ENCODE data around the gene CCDC85C. TPM values are rescaled to one million over a fixed set of nuclear protein-coding genes. Genes with fewer than 3 reads are reported as not detected.

CCDC85C gene
- total RNA-seq, 1 experiment from 2014 or later, result 36.4 TPM

DNA sequence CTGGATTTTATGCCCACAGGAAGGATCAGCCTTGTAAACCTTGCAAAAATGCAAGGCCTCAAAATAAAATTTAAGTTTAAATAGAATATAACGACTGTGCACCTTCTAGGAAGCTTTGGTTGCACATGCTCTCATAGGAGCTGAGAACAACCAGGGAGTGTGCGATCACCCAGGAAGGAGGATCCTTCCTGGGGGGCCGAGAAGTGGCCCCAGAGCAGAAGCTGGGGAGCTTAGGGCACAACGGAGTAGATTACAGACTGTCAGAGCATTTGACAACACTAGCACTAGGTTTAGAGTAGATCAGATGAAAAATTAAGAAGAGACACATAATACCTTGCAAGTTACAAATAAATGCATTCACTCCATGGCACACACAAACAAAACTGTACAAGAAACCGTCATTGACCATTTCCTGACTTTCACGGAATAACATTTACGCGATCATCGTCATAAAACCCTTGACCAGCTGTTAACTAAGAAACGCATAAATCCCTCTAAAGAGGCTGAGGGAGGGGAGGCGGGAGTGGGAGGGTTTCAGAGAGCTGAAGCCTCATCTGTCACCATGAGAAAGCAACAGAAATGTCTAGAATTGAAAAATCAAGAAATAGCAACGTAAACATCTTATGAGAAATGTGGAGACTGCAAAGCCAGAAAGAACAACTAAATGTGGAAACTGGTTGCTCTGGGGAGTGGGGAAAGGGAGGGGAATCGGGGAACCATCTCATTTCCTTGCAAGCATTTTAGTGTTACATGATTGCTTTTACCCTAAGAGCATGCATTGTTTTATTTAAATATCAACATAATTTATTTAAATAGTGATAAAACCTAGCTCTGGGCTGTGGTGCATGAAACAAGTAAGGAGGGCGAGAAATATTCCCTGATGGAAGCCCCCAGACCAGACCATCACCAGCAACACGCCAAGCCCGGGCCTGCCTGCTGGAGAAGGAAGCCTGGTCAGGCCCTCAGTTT is 13.1 kb upstream of the CCDC85C start:
- DNase-seq (no peak), ATAC-seq (no peak)
- Histone ChIP-seq H3K79me2 (ENCODE audit: low read length) (no peaks in the 10 kb centered on the region), H3K9me2 (replicated peaks; ENCODE audit: low read length) (no peaks in the 10 kb centered on the region), H3K9ac (ENCODE audit: low read length) (no peak overlapping the region), H3K36me3 (ENCODE audit: low read depth, low read length) (no peaks in the 10 kb centered on the region), H4K20me1 (ENCODE audit: low read length) (no peaks in the 10 kb centered on the region), H3K27ac (ENCODE audit: low read length) (no peak overlapping the region), H3F3A (ENCODE audit: low read length, unreplicated experiment) (no peaks in the 10 kb centered on the region), H3K4me2 (ENCODE audit: low read length) (no peak overlapping the region), H2AFZ (ENCODE audit: low read length) (no peak overlapping the region), H3K27me3 (ENCODE audit: low read length) (no peaks in the 10 kb centered on the region), H3K9me3 (ENCODE audit: low read length) (no peaks in the 10 kb centered on the region), H3K4me1 (ENCODE audit: insufficient read depth, low read length) (peaks cover under 1% of the 10 kb centered on the region; the same call in 1 of the 2 replicates), H3K4me3 (ENCODE audit: low read length) (no peak overlapping the region)
- ChIA-PET CTCF (no interaction called here), POLR2A (ENCODE audit: unreplicated experiment) (no interaction called here)
- intact Hi-C loops (cut with micrococcal nuclease), result no loop called here
- no TSS peak for BruUV-seq (replicated peaks)
- TF ChIP-seq EZH2 (IDR thresholded peaks at IDR 0.05; ENCODE audit: low read length, unreplicated experiment), result no peak
- no peak for TF ChIP-seq EZH2phosphoT487 (IDR thresholded peaks at IDR 0.05; ENCODE audit: borderline replicate concordance, low read length)
- TF ChIP-seq CTCF (conservative IDR thresholded peaks at IDR 0.05; ENCODE audit: low read depth, low read length), result no peak

GRCh38 chr14:99615497-99616157 is 11.6 kb upstream of the CCDC85C start:
- no peaks in the 10 kb centered on the region for H3K9me2 ChIP-seq (replicated peaks; ENCODE audit: low read length)
- no peak overlapping the region for H2AFZ ChIP-seq (ENCODE audit: low read length)
- intact Hi-C loops (cut with micrococcal nuclease), result no loop called here
- BruUV-seq (replicated peaks), result no TSS peak
- H3F3A ChIP-seq (ENCODE audit: low read length, unreplicated experiment), result no peaks in the 10 kb centered on the region
- no peak for ATAC-seq
- H3K27me3 ChIP-seq (ENCODE audit: low read length), result no peaks in the 10 kb centered on the region
- POLR2A ChIA-PET (ENCODE audit: unreplicated experiment), result no interaction called here
- no peaks in the 10 kb centered on the region for H3K79me2 ChIP-seq (ENCODE audit: low read length)
- H3K27ac ChIP-seq (ENCODE audit: low read length), result no peak overlapping the region
- DNase-seq, result no peak
- no peaks in the 10 kb centered on the region for H3K36me3 ChIP-seq (ENCODE audit: low read depth, low read length)
- no peaks in the 10 kb centered on the region for H3K9me3 ChIP-seq (ENCODE audit: low read length)
- TF ChIP-seq EZH2phosphoT487 (IDR thresholded peaks at IDR 0.05; ENCODE audit: borderline replicate concordance, low read length) (no peak), EZH2 (IDR thresholded peaks at IDR 0.05; ENCODE audit: low read length, unreplicated experiment) (no peak), CTCF (conservative IDR thresholded peaks at IDR 0.05; ENCODE audit: low read depth, low read length) (no peak)
- H3K4me1 ChIP-seq (ENCODE audit: insufficient read depth, low read length), result no peaks in the 10 kb centered on the region
- H3K4me2 ChIP-seq (ENCODE audit: low read length), result no peak overlapping the region
- H4K20me1 ChIP-seq (ENCODE audit: low read length), result no peaks in the 10 kb centered on the region
- no peak overlapping the region for H3K4me3 ChIP-seq (ENCODE audit: low read length)
- no peak overlapping the region for H3K9ac ChIP-seq (ENCODE audit: low read length)
- CTCF ChIA-PET, result no interaction called here

Data from PC-3 (cell line).